AG04450 (cell line): Measurements from ENCODE around the gene PAPPA2. TPM values are rescaled to one million over a fixed set of nuclear protein-coding genes. Genes with fewer than 3 reads are reported as not detected.

Source experiments
- CTCF ChIA-PET: fragments of 300-600, 350-600 bp; formaldehyde crosslinking; extraction: SDS; loops from one replicate; lab custom pipeline; 2022; ENCODE audit warnings: antibody characterized with exemption, inconsistent platforms; lab: Charles Lee
- POLR2A ChIA-PET: fragments of 350-600 bp; formaldehyde crosslinking; extraction: SDS; loops from one replicate; lab custom pipeline; 2021; ENCODE audit warnings: antibody characterized with exemption, inconsistent platforms; lab: Yijun Ruan, JAX
- DNase-seq: peaks from one replicate; pipeline ENCODE4 v3.0.0-alpha.2; 2011; ENCODE audit warnings: low read depth, low spot score
- H3K27ac ChIP-seq: one replicate; pipeline ENCODE4 v1.5.1; 2012; ENCODE audit warnings: low read depth, low read length, control low read depth
- H3K27me3 ChIP-seq: one replicate; pipeline ENCODE4 v1.6.0; 2012; ENCODE audit warnings: low read length; ENCODE audit not compliant: control insufficient read depth, insufficient read depth
- H3K4me3 ChIP-seq: 2 replicates; pipeline ENCODE4 v1.5.1; 2011; ENCODE audit warnings: mild to moderate bottlenecking, low read depth, low read length, control low read depth
- H3K9me3 ChIP-seq: 2 replicates; pipeline ENCODE4 v1.5.1; 2012; ENCODE audit warnings: low read length; ENCODE audit not compliant: control insufficient read depth, insufficient read depth
- polyA plus RNA-seq: library from polyadenylated mRNA; depleted of rRNA; stranded (reverse); fragments of >200 nt; gene quantifications from 2 replicates; pipeline ENCODE4 v1.2.3, GENCODE V29; 2011
- TF ChIP-seq, protein P1 (sequence below): IDR thresholded peaks from 2 replicates; pipeline ENCODE4 v1.5.1; 2011; ENCODE audit warnings: low read depth, low read length, control low read depth, inconsistent platforms

PAPPA2 gene
- polyA plus RNA-seq, 1 experiment: 0.29 TPM

DNA sequence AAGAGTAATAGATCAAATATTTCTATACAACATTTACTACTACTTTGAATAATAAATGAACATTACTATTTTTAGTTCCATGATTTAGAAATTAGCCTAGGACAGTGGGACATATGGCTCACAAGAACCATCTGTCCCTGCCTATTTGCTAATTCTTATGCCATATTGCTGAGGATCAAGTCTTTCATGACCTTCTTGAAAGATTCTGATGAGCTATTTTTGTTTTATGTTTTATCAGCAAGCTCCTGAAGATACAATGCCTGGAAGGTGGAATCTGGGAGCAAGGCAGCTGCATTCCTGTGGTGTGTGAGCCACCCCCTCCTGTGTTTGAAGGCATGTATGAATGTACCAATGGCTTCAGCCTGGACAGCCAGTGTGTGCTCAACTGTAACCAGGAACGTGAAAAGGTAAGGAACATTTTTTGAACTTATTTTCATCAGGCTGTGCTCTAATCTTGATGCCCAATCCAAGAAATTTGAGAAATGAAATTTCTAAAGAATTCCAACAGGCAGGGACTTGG lies 326.7 kb downstream of the PAPPA2 start:
- DNase-seq: no peak
- no peak overlapping the region for H3K27ac ChIP-seq
- no peaks in the 10 kb centered on the region for H3K27me3 ChIP-seq
- TF ChIP-seq, protein P1, sequence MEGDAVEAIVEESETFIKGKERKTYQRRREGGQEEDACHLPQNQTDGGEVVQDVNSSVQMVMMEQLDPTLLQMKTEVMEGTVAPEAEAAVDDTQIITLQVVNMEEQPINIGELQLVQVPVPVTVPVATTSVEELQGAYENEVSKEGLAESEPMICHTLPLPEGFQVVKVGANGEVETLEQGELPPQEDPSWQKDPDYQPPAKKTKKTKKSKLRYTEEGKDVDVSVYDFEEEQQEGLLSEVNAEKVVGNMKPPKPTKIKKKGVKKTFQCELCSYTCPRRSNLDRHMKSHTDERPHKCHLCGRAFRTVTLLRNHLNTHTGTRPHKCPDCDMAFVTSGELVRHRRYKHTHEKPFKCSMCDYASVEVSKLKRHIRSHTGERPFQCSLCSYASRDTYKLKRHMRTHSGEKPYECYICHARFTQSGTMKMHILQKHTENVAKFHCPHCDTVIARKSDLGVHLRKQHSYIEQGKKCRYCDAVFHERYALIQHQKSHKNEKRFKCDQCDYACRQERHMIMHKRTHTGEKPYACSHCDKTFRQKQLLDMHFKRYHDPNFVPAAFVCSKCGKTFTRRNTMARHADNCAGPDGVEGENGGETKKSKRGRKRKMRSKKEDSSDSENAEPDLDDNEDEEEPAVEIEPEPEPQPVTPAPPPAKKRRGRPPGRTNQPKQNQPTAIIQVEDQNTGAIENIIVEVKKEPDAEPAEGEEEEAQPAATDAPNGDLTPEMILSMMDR: no peak
- ChIA-PET POLR2A (no interaction called here), CTCF (no interaction called here)
- no peak overlapping the region for H3K4me3 ChIP-seq
- no peaks in the 10 kb centered on the region for H3K9me3 ChIP-seq

DNA sequence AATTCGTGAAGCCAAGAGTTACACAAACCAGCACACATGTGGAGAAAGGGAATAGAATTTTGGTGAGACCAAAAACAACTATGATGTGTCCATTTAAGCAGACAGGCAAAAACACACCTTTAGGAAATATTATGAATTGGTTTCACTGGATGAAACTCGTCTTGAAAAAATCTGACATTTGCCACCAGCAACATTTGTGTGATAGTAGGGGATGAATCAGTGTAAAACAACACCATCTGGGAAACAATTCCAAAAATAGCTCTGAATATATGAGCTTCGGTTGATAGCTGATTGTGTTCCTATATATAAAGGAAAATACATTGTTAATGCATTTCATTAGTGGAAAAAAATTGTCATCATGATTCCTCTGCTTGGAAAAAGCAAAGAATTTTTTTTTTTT lies 327.8 kb downstream of the PAPPA2 start:
- POLR2A ChIA-PET: no interaction called here
- TF ChIP-seq, protein P1: no peak
- Histone ChIP-seq H3K4me3 (no peak overlapping the region), H3K27me3 (no peaks in the 10 kb centered on the region), H3K9me3 (no peaks in the 10 kb centered on the region), H3K27ac (no peak overlapping the region)
- CTCF ChIA-PET: no interaction called here
- DNase-seq: no peak

DNA sequence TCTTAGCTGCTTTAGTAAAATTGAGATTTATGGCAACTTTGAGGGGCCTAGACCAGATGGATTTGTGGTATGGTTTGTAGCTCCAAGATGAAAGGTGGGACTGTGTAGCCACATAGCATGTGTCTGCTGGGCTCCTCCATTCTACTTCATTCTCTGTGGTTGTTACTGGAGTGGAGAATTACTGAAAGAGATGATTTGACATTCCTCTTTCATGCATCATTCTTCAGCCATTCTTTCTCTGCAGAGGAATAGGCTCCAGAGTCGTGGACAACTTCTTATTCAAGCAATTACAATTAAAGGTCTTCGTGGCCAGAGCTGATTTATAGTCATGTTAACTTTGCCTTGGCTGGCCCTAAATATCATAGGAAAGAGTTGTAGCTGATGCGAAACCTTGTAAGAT lies 328.9 kb downstream of the PAPPA2 start:
- no peak for DNase-seq
- POLR2A ChIA-PET: no interaction called here
- H3K27ac ChIP-seq: no peak overlapping the region

GRCh38 chr1:176794897-176795508 lies 332.0 kb downstream of the PAPPA2 start:
- H3K4me3 ChIP-seq: no peak overlapping the region
- TF ChIP-seq, protein P1: no peak
- H3K27ac ChIP-seq: no peak overlapping the region
- CTCF ChIA-PET: no interaction called here
- no peaks in the 10 kb centered on the region for H3K9me3 ChIP-seq
- DNase-seq: no peak
- H3K27me3 ChIP-seq: no peaks in the 10 kb centered on the region
- POLR2A ChIA-PET: no interaction called here

More for the DNA sequence above, 328.9 kb downstream of the PAPPA2 start:
- Histone ChIP-seq H3K27me3 (no peaks in the 10 kb centered on the region), H3K9me3 (no peaks in the 10 kb centered on the region), H3K4me3 (no peak overlapping the region)
- TF ChIP-seq, protein P1: no peak
- CTCF ChIA-PET: no interaction called here

GRCh38 chr1:176795929-176796328 lies 333.0 kb downstream of the PAPPA2 start:
- Histone ChIP-seq H3K4me3 (no peak overlapping the region), H3K27me3 (no peaks in the 10 kb centered on the region), H3K27ac (no peak overlapping the region), H3K9me3 (no peaks in the 10 kb centered on the region)
- ChIA-PET CTCF (no interaction called here), POLR2A (no interaction called here)
- TF ChIP-seq, protein P1: no peak
- no peak for DNase-seq
